Uterus (tissue), 2 donors: ENCODE results near the gene SH2B2.

ENCODE experiments used
- CTCF ChIP-seq, 4 experiments: fragments of 200-600 bp in 2 of 4; fragments of 450-650 bp in 2 of 4; sonication (generic) in 2 of 4; IDR thresholded peaks; one replicate each; pipeline ENCODE4 v1.5.1; 2016 to 2019; ENCODE audit warnings: antibody characterized with exemption in 4 of 4, mild to moderate bottlenecking in 2 of 4, moderate library complexity in 1 of 4
- POLR2A ChIP-seq, 2 donors: fragments of 450-650 bp; IDR thresholded peaks; one replicate each; pipeline ENCODE4 v1.6.1; 2016; ENCODE audit warnings: antibody characterized with exemption in 2 of 2, mild to moderate bottlenecking in 1 of 2, moderate library complexity in 1 of 2

- TF ChIP-seq CTCF (IDR thresholded peaks at IDR 0.05) = no peak
- no peak for TF ChIP-seq POLR2A (IDR thresholded peaks at IDR 0.05)
Observed at GRCh38 chr7:102306916-102307677, 20.4 kb downstream of the SH2B2 start.
